ENCODE results near the gene AP5Z1. TPM values are rescaled to one million over a fixed set of nuclear protein-coding genes. Genes with fewer than 3 reads are reported as not detected.
A peak's percentile ranks its signal among the peaks of the same experiment; 100 is the strongest.

The AP5Z1 gene
- total RNA-seq, 2 donors from 2014 or later: 38.1 to 39.0 TPM

DNA sequence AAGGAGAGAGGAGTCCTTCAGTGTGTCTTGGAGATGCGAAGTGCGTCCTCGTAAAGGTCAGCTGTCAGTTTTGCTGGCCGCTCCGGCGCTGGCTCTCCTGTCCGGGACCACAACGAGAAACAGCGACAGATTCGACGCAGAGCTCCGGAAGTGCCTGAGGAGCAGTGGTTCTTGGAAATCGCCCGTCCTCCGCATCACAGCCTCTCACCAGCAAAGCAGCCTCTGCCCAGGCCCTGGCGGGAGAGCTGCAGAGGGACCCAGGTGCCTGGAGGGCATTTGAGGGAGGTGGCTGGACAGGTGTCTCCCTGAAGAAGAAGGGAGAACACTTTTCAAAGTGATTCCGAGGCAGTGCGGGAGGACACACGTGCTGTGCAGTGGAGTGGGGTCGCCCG, 11.6 kb upstream of the AP5Z1 start:
- no peaks in the 10 kb centered on the region for H3K4me1 Mint-ChIP-seq (ENCODE audit: low read depth)
- H3K4me3 Mint-ChIP-seq: no peak overlapping the region
- H3K36me3 Mint-ChIP-seq (ENCODE audit: insufficient read depth in 2 of 2): no peaks in the 10 kb centered on the region
- H3K9me3 Mint-ChIP-seq: no peaks in the 10 kb centered on the region
- no peak overlapping the region for H3K27ac Mint-ChIP-seq
- ATAC-seq (replicated peaks in 1 of 2) (no peak), DNase-seq (no peak)
- no peaks in the 10 kb centered on the region for H3K27me3 Mint-ChIP-seq (ENCODE audit: low read depth)

DNA sequence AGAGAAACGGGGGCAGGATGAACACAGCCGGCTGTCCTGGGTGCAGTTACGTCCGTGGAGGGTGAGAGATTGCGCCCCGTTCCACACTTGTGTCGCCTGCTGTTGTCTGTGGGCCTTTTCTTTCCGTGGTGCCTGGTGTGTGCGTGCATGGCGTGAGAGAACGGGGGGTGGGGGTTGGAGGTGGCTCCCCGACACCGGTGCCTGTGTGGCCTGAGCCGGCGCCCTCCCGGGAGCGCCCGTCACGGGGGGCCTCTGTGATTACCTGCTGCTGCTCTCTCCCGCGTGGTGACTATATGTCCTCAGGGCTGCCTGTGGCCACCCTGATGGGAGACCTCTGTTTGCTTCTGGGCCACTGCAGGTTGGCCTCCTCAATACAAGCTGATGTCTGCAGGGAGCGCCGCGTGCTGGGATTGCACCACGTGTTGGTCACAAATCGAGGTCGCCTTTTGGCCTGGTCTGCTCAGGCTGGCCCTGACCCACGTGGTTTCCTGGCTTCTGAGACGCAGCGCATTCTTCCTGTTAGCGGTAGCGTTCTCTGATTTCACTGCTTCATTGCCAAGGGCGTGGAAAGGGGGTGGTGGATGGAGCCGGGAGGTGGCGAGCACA, 10.9 kb upstream of the AP5Z1 start:
- Mint-ChIP-seq H3K9me3 (no peaks in the 10 kb centered on the region), H3K4me1 (ENCODE audit: low read depth) (no peaks in the 10 kb centered on the region), H3K36me3 (ENCODE audit: insufficient read depth in 2 of 2) (no peaks in the 10 kb centered on the region), H3K4me3 (no peak overlapping the region), H3K27ac (no peak overlapping the region), H3K27me3 (ENCODE audit: low read depth) (no peaks in the 10 kb centered on the region)
- ATAC-seq (replicated peaks in 1 of 2) (no peak), DNase-seq (no peak)

DNA sequence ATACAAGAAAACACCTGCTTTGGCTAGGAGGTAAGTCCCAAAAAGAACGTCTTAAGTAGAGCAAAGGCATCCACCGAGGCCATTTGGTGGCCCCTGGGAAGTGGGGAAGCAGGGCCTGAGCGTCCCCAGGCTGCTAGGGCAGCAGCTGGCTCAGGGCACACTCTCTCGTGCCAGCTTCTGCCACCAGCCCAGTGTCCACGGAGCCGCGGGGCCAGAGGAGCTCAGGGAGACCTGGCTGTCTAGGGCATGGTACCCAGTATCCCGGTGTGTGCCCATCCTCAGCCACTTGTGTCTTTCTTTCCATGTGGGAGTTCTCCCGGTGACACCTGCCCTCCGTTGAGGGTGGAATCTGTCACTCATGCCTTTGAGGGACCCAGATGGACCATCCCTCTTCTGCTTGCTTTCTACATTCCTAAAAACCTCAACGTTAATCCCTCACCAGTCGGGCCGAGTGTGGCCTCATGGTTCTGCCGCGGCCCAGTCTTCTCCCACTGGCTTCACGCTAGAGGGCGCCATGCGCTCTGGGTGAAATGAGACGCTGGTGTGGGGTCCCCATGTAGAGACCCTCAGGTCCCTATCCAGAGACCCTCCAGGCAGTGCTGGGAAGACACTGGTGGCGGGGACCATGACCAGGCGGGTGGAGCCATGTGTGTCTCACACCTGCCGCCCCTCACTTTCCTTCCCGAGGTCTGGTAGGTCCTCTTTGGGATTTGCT, 9.5 kb upstream of the AP5Z1 start:
- Mint-ChIP-seq H3K36me3 (ENCODE audit: insufficient read depth in 2 of 2) (no peaks in the 10 kb centered on the region), H3K4me1 (ENCODE audit: low read depth) (no peaks in the 10 kb centered on the region), H3K27me3 (ENCODE audit: low read depth) (no peaks in the 10 kb centered on the region), H3K4me3 (no peak overlapping the region), H3K27ac (no peak overlapping the region), H3K9me3 (no peaks in the 10 kb centered on the region)
- ATAC-seq (replicated peaks in 1 of 2) (no peak), DNase-seq (no peak)

DNA sequence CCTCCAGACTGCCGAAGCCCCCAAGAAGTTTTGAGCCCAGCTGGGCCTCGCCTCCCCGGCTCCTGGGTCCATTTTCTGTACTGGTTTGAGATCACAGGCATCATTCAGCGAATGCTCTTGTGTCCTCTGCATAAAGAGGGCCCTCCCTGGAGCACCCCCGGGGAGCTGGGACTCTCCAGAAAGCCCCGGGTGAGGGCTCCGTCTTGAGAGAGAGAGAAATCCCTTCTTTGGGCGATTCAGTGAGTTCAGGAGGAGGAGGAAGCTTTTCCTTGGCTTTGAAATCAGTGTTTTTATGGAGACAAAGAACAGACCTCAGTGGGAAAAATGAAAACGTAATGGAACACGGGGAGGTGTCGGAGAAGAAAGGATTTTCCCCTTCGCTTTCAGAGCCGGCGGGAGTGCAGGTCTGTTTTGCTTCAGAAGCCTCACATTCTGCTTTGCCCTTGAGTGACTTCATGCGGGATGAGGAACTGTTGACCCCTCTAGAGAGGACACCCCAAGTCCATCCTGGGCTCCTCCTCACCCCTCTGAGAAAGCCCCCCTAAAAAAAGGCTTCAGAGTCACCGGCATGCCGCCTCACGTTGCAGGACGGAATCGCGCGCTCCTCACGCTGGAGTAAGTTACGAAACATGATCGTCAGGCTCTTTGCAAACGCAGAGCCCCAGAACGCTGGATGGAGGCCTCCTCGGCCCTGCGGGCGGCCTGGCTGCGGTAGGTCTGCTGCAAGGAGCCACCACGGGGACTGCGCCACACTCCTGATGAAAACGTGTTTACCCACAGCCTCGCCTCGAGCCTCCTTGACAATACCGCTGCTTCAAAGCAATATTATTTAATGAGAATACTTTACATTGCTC, 8.5 kb upstream of the AP5Z1 start:
- no peaks in the 10 kb centered on the region for H3K4me1 Mint-ChIP-seq (ENCODE audit: low read depth)
- no peak for ATAC-seq (replicated peaks in 1 of 2)
- no peak overlapping the region for H3K4me3 Mint-ChIP-seq
- no peak for DNase-seq
- no peaks in the 10 kb centered on the region for H3K36me3 Mint-ChIP-seq (ENCODE audit: insufficient read depth in 2 of 2)
- no peaks in the 10 kb centered on the region for H3K27me3 Mint-ChIP-seq (ENCODE audit: low read depth)
- no peak overlapping the region for H3K27ac Mint-ChIP-seq
- H3K9me3 Mint-ChIP-seq: no peaks in the 10 kb centered on the region

DNA sequence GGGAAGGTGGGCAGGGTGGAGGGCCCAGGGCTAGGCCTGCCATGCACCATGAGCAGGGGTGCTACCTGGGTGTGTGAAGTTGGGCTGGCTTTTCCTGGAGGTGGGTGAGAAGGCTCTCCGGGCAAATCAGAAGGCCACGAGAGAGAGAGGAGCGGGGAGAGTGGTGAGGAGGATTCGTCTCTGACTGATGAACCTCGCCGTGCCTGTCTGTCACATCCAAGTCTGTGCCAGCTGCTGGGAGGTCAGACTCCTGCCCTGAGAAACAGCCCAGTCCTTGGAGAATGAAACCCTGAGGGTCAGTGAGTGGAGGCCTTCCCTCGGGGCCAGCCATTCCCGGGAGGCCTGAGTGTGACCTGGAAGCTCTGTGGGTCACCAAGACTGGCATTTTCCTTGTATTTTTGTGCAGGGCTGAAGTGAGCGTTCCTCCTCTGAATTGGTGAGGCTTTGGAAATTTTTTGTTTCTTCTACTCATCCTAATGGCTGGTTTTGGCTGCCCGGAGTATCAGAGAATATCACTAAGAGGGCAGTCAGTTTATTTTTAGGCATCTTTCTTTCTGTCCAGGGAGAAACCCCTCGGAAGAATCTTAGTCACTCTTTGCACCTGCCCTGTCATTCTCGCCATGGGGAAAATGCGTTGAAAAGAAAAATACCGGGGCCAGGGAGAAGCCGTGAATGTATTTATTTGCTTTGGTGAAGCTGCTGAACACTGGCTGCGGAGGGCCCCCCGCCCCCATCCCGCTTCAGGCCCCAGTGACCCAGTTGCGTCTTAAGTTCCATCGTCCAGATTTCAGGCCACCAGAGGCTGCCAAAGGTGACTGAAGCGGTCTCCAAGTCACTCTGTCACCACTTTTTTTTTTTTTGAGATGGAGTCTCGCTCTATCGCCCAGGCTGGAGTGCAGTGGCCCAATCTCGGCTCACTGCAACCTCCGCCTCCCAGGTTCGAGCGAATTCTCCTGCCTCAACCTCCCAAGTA, 6.5 kb upstream of the AP5Z1 start:
- Mint-ChIP-seq H3K27ac (no peak overlapping the region), H3K4me3 (no peak overlapping the region), H3K4me1 (ENCODE audit: low read depth) (peaks cover 9% of the 10 kb centered on the region), H3K9me3 (no peaks in the 10 kb centered on the region), H3K27me3 (ENCODE audit: low read depth) (no peaks in the 10 kb centered on the region), H3K36me3 (ENCODE audit: insufficient read depth in 2 of 2) (no peaks in the 10 kb centered on the region)
- ATAC-seq (replicated peaks in 1 of 2) (no peak), DNase-seq (no peak)

DNA sequence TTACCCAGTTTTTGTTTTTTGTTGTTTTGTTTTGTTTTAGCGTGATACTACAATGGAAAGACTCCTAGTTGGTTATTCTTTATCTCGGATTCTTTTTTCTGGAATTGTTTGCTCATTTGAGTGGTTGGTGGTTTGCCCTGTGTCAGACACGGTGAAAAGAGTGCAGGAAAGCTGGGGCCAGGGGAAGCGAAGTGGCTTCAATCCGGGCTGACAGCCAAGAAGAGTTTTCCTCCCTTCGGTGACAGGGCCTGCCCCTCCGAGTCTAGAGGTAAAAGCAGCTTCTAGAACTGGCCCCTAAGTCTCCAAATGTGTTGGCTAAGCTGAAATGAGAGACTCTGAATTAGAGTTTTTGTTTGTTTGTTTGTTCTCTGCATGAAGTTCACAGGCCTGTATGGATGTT, 5.7 kb upstream of the AP5Z1 start:
- Mint-ChIP-seq H3K27me3 (ENCODE audit: low read depth) (no peaks in the 10 kb centered on the region), H3K9me3 (no peaks in the 10 kb centered on the region), H3K4me3 (no peak overlapping the region), H3K27ac (no peak overlapping the region), H3K4me1 (ENCODE audit: low read depth) (peaks cover 17% of the 10 kb centered on the region), H3K36me3 (ENCODE audit: insufficient read depth in 2 of 2) (no peaks in the 10 kb centered on the region)
- ATAC-seq (replicated peaks in 1 of 2) (no peak), DNase-seq (no peak)

DNA sequence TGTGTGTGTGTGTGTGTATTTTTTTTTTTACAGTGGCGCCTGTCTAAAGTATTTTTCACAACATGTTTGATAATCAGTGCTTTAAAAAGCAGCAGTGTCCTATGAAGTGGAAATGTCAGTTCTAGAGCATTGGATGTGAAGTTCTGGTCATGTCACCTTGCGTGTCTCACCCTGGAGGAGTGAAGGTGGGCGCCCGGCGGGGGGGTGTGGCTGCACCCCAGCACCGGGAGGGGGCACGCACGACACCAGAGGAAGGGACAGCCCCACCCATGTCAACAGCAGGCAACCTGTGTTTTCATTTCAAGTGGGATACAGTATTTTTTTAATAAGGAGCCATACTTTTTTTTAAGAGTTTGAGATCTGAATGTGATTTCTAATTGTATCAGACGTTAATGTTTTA, 4.5 kb upstream of the AP5Z1 start:
- no peak for DNase-seq
- Mint-ChIP-seq H3K27me3 (ENCODE audit: low read depth) (no peaks in the 10 kb centered on the region), H3K4me1 (ENCODE audit: low read depth) (peaks cover 25% of the 10 kb centered on the region), H3K9me3 (no peaks in the 10 kb centered on the region), H3K27ac (no peak overlapping the region), H3K4me3 (no peak overlapping the region), H3K36me3 (ENCODE audit: insufficient read depth in 2 of 2) (peaks cover 0 to 2% of the 10 kb centered on the region in 2 donors)
- ATAC-seq (replicated peaks in 1 of 2): no peak

DNA sequence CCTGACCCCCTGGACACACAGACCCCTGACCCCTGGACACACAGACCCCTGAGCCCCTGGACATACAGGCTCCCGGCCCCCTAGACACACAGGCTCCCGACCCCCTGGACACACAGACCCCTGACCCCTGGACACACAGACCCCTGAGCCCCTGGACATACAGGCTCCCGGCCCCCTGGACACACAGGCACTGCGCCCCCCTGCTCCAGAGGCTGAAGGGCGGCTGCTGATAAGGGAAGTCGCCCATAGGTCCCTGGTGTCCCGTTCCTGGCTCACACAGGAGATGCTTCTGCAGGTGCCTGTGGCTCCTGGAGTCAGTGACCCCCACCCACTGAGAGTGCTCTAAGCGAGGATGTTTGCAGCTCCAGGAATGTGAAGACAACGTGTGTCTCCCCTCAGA, 3.7 kb upstream of the AP5Z1 start:
- no peak for ATAC-seq (replicated peaks in 1 of 2)
- H3K9me3 Mint-ChIP-seq: no peaks in the 10 kb centered on the region
- no peak overlapping the region for H3K27ac Mint-ChIP-seq

DNA sequence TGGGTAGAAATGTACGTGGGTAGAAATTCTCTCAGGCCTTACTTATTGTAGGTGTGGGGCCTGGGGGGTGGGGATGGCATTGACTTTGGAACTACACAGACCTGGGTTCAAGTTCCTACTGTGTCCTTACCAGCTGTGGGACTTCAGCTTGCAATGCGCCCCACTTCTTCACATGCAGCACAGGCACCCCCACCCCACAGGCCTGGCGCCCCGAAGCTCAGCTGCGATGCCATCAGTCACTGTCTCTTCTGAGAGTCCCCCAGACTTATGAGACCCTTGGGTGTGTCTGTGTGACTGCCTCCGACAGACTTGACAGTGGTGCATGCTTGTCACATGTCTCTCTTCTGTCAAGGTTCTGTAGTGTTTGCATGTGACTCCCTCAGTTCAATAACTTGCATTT, 3.1 kb upstream of the AP5Z1 start:
- Mint-ChIP-seq H3K9me3 (no peaks in the 10 kb centered on the region), H3K4me1 (ENCODE audit: low read depth) (peaks cover 38% of the 10 kb centered on the region), H3K27ac (no peak overlapping the region), H3K27me3 (ENCODE audit: low read depth) (no peaks in the 10 kb centered on the region), H3K4me3 (no peak overlapping the region), H3K36me3 (ENCODE audit: insufficient read depth in 2 of 2) (peaks cover 0 to 2% of the 10 kb centered on the region in 2 donors)
- DNase-seq: no peak
- ATAC-seq (replicated peaks in 1 of 2): no peak

More for the DNA sequence above, 3.7 kb upstream of the AP5Z1 start:
- Mint-ChIP-seq H3K36me3 (ENCODE audit: insufficient read depth in 2 of 2) (peaks cover 0 to 2% of the 10 kb centered on the region in 2 donors), H3K4me3 (no peak overlapping the region), H3K27me3 (ENCODE audit: low read depth) (no peaks in the 10 kb centered on the region), H3K4me1 (ENCODE audit: low read depth) (peaks cover 33% of the 10 kb centered on the region)
- DNase-seq: no peak

DNA sequence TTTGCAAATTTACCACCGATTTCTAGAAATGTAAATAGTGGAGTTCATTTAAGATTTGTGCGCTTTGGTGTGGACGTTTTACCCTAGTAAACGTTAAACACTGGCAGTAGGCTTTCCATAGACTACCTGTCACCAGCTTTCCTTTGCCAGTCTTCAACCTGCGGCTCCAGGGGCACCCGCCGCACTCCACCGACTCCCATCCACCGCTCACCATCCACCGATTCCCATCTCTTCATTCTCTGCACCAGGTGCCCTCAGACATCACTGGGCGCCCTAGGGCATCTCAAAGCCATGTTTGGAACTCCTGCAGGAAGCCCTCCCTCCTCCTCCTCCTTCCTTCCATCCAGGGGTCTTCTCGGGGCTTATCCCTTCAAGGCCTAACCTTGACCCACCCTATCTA, 1.4 kb upstream of the AP5Z1 start:
- ATAC-seq (replicated peaks in 1 of 2): no peak
- peak overlapping the region; percentile 93 for H3K27ac Mint-ChIP-seq
- no peaks in the 10 kb centered on the region for H3K27me3 Mint-ChIP-seq (ENCODE audit: low read depth)
- H3K4me1 Mint-ChIP-seq (ENCODE audit: low read depth): peaks cover 48% of the 10 kb centered on the region
- no peak for DNase-seq
- peak overlapping the region; percentile 93 to 98 for H3K4me3 Mint-ChIP-seq
- peaks cover 0 to 2% of the 10 kb centered on the region in 2 donors for H3K36me3 Mint-ChIP-seq (ENCODE audit: insufficient read depth in 2 of 2)
- no peaks in the 10 kb centered on the region for H3K9me3 Mint-ChIP-seq

DNA sequence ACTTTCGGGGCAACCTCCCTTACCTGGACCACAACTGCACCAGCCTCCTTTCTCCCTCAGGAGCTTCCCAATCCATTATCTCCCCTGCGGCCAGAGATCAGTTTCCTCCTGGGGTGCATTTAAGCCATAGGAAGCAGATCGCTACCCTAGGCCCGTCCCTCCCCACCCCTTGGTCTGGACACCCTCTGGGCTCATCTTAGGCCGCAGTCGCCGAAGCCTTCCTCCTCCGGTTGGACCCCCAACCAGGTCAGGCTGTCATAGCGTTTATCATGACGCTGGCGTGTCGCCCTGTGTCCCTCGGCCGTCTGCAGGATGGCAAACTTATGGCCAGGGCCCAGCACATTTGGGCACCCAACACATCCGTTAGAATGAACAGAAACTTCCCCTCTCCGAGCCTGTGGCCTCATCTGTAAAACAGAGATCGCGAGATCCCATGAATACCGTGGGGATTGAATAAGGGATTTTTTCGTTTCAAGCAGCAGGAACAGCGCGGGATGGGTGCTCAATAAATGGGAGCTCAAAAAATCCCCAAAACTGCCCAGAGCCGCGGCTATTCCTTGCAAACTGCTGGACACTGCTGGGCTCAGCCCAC, 669 bp upstream of the AP5Z1 start:
- H3K4me1 Mint-ChIP-seq (ENCODE audit: low read depth): peaks cover 48% of the 10 kb centered on the region
- DNase-seq (peak in 1 of 2 donors; percentile 47), ATAC-seq (replicated peaks in 1 of 2) (peak; percentile 36 to 38)
- no peaks in the 10 kb centered on the region for H3K9me3 Mint-ChIP-seq
- H3K4me3 Mint-ChIP-seq: peak overlapping the region; percentile 93 to 98
- peaks cover 0 to 3% of the 10 kb centered on the region in 2 donors for H3K36me3 Mint-ChIP-seq (ENCODE audit: insufficient read depth in 2 of 2)
- H3K27ac Mint-ChIP-seq: peak overlapping the region; percentile 93
- H3K27me3 Mint-ChIP-seq (ENCODE audit: low read depth): no peaks in the 10 kb centered on the region

All from activated T-cell treated with anti-CD3 and anti-CD28 coated beads, Interleukin-2, amount 50 U/mL, for 72 hours (primary cell).